HG02610 (cell line): ENCODE results near the gene RNASE3.
"Not testable (repeated sequence)": the region's sequence is repeated elsewhere in the genome, so short reads cannot be mapped to it uniquely, and the experiment has no call there.

ENCODE experiments used
- ATAC-seq: cut with Tn5 transposase; IDR thresholded peaks from one replicate; pipeline ENCODE4 v1.9.1; 2021; ENCODE audit warnings: mild to moderate bottlenecking, moderate library complexity; ENCODE audit not compliant: unreplicated experiment

Gene RNASE3

DNA sequence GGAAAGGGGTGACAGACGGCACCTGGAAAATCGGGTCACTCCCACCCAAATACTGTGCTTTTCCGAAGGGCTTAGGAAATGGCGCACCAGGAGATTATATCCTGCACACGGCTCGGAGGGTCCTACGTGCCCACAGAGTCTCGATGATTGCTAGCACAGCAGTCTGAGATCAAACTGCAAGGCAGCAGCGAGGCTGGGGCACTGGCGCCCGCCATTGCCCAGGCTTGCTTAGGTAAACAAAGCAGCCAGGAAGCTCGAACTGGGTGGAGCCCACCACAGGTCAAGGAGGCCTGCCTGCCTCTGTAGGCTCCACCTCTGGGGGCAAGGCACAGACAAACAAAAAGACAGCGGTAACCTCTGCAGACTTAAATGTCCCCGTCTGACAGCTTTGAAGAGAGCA lies 19.6 kb downstream of the RNASE3 start:
- not testable (repeated sequence) for ATAC-seq

- not testable (repeated sequence) for ATAC-seq
Observed at GRCh38 chr14:20919038-20919756, 28.0 kb downstream of the RNASE3 start.

GRCh38 chr14:20923766-20924297 lies 32.6 kb downstream of the RNASE3 start:
- ATAC-seq, result not testable (repeated sequence)

DNA sequence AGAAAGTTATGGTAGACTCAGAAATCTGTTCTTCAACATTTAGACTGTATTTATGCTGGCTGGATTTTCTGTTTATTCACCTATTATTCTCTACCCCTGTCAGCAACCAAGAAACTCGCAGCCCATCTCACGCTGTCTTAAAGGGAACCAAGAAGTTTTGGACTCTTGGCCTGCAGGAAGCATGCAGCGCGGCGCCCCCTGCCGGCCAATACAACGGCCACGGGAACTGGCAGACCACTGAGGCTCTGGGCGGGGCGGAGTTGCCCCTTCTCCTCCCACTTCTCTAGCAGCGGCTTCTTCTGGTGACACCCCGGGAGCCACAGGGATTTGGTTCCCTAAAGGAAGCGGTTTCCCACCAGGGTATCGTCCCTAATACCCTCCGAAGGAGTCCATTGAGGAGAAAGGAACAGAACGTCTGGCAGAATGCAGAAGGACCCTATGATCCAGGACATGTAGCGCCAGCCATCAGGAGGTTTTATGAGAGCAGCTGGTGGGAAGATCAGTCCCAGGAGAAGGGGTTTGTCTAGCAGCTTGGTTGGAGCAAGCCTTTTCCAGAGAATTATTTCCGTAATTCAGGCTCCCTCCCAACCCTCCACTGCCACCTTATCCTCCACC lies 43.1 kb downstream of the RNASE3 start:
- no peak for ATAC-seq

- no peak for ATAC-seq
Observed at GRCh38 chr14:20935303-20935984, 44.3 kb downstream of the RNASE3 start.
